Activated CD4-positive, alpha-beta T cell treated with anti-CD3 and anti-CD28 coated beads, Interleukin-2, amount 10 ng/mL, durations not matched to agents 24 days and 14 days (primary cell): ENCODE data around the gene PALD1. TPM values are rescaled to one million over a fixed set of nuclear protein-coding genes. Genes with fewer than 3 reads are reported as not detected.

Experiments used
- DNase-seq: peaks from one replicate; pipeline ENCODE4 v3.0.0; 2022
- H3K27ac Mint-ChIP-seq: one replicate; pipeline ENCODE4 v1.8.0; 2022; ENCODE audit warnings: mild to moderate bottlenecking, mixed read lengths
- H3K27me3 Mint-ChIP-seq: one replicate; pipeline ENCODE4 v1.8.0; 2022; ENCODE audit warnings: mixed read lengths
- H3K36me3 Mint-ChIP-seq: one replicate; pipeline ENCODE4 v1.8.0; 2022; ENCODE audit warnings: low read depth, mild to moderate bottlenecking, mixed read lengths
- H3K4me1 Mint-ChIP-seq: one replicate; pipeline ENCODE4 v1.8.0; 2021; ENCODE audit warnings: mixed read lengths
- H3K4me3 Mint-ChIP-seq: one replicate; pipeline ENCODE4 v1.8.0; 2022; ENCODE audit warnings: mild to moderate bottlenecking, moderate library complexity, mixed read lengths
- H3K9me3 Mint-ChIP-seq: one replicate; pipeline ENCODE4 v1.8.0; 2021; ENCODE audit warnings: mixed read lengths
- intact Hi-C: fragments of 100-400 bp; cut with micrococcal nuclease; formaldehyde crosslinking; loops from one replicate; pipeline ENCODE4 v1.15.1; 2023
- total RNA-seq: library from RNA; stranded (reverse); gene quantifications from 2 replicates; pipeline ENCODE4 v1.2.3, GENCODE V29; 2022

The PALD1 gene
- total RNA-seq, 1 donor from 2014 or later = 1.9 TPM

GRCh38 chr10:70543911-70544310 is 65.3 kb downstream of the PALD1 start:
- intact Hi-C loops = no loop called here
- Mint-ChIP-seq H3K9me3 (no peaks in the 10 kb centered on the region), H3K4me1 (no peaks in the 10 kb centered on the region), H3K27ac (no peak overlapping the region), H3K4me3 (no peak overlapping the region), H3K36me3 (no peaks in the 10 kb centered on the region), H3K27me3 (peaks cover 8% of the 10 kb centered on the region)
- no peak for DNase-seq

DNA sequence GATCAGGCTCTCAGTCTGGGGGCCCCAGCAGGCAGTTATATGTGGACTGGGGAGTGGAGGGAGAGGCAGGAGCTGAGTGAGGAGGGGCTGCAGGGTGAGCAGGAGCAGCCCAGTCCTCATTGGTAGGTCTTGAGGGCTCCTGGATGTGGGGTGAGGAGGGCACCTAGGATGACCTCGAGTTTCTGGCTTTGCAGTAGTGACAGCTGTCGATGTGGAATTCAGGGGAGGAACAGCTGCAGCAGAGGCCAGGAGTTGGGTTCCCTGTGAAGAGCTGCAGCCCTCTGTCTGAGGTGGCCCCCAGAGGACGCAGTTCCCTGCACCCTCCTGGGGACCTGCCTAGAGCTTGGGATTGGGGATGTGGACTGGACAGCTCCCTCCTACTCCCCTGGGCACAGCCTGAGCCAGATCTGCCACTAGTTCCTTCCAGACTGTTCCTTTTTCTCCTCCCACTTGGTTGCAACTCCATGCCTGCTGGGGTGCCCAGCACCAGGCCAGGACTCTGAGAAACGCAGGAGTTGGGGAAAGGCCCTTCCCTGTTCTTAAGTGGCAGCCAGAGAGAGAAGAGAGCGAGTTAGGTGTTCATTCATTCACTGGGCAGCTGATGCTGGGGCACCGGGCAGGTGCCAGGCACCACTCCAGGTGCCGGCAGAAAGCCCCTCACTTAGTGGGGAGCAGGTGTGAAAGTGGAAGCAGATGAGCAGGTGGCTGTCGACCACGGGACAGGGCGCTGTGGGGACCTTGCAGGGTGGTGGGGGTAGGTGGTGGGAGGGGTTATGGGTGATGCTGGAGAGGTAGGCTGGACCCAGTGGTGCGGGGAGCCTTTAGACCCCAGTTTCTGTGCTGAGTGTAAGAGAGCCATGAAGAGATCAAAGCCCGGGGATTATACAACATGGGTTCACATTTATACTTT is 66.1 kb downstream of the PALD1 start:
- no peaks in the 10 kb centered on the region for H3K4me1 Mint-ChIP-seq
- DNase-seq = no peak
- H3K9me3 Mint-ChIP-seq = no peaks in the 10 kb centered on the region
- H3K27me3 Mint-ChIP-seq = peaks cover 8% of the 10 kb centered on the region
- intact Hi-C loops = no loop called here
- no peak overlapping the region for H3K27ac Mint-ChIP-seq
- H3K4me3 Mint-ChIP-seq = no peak overlapping the region
- no peaks in the 10 kb centered on the region for H3K36me3 Mint-ChIP-seq

DNA sequence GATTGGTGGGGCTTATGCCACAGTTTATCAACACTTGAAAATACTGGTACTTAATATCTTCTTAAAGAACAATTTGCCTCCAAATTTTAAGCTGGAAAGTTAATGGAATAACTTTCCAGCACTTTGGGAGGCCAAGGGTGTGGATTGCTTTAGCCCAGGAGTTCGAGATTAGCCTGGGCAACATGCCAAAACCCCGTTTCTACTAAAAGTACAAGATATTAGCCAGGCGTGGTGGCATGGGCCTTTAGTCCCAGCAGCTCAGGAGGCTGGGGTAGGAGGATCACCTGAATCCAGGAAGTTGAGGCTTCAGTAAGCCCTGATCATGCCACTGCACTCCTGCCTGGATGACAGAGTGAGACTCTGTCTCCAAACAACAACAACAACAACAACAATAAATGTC is 68.0 kb downstream of the PALD1 start:
- no peaks in the 10 kb centered on the region for H3K9me3 Mint-ChIP-seq
- H3K27me3 Mint-ChIP-seq = peaks cover 8% of the 10 kb centered on the region
- no peaks in the 10 kb centered on the region for H3K36me3 Mint-ChIP-seq

DNA sequence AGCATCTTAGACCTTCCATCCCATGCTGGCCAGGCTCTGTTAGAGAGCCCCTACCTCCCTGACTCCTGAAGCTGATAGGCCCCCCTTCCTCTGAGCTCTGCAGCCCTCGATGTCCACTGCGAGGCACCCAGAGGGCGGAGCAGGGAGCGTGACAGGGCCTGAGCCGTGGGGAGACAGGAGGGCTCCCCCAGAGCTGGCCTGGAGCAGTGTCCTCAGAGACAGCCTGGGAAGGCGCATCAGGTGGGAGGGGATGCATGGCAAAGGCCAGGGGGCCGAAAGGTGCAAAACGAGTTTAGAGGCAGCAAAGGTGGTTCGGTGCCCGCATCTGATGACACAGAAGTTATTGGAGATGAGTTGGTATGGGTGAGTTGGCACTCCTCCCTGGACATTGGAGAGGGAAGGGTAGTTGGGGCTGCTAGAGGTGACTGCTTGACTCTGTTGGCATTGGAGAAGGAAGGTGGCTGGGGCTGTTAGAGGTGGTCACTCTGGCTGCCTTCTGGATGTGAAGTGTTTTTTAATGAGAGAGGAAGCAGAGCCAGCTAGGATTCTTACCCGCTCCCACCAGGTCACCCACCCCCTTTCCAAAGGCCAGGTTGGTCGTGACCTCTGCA is 70.9 kb downstream of the PALD1 start:
- DNase-seq = no peak
- no peaks in the 10 kb centered on the region for H3K4me1 Mint-ChIP-seq
- H3K27ac Mint-ChIP-seq = no peak overlapping the region
- intact Hi-C loops = no loop called here
- no peaks in the 10 kb centered on the region for H3K9me3 Mint-ChIP-seq
- H3K4me3 Mint-ChIP-seq = no peak overlapping the region
- no peaks in the 10 kb centered on the region for H3K36me3 Mint-ChIP-seq
- H3K27me3 Mint-ChIP-seq = peaks cover 1% of the 10 kb centered on the region

More for the DNA sequence above, 68.0 kb downstream of the PALD1 start:
- DNase-seq = no peak
- Mint-ChIP-seq H3K4me3 (no peak overlapping the region), H3K4me1 (no peaks in the 10 kb centered on the region), H3K27ac (no peak overlapping the region)
- intact Hi-C loops = no loop called here

GRCh38 chr10:70549962-70550458 is 71.4 kb downstream of the PALD1 start:
- DNase-seq = peak; percentile 92
- H3K36me3 Mint-ChIP-seq = no peaks in the 10 kb centered on the region
- H3K27me3 Mint-ChIP-seq = peaks cover 1% of the 10 kb centered on the region
- H3K4me1 Mint-ChIP-seq = no peaks in the 10 kb centered on the region
- H3K4me3 Mint-ChIP-seq = no peak overlapping the region
- intact Hi-C loops = loop anchor here (1.0 to 2.0 kb wide), 4 partner anchors 69 to 330 kb away; partner anchors contain the start of gene SGPL1
- H3K27ac Mint-ChIP-seq = no peak overlapping the region
- no peaks in the 10 kb centered on the region for H3K9me3 Mint-ChIP-seq

DNA sequence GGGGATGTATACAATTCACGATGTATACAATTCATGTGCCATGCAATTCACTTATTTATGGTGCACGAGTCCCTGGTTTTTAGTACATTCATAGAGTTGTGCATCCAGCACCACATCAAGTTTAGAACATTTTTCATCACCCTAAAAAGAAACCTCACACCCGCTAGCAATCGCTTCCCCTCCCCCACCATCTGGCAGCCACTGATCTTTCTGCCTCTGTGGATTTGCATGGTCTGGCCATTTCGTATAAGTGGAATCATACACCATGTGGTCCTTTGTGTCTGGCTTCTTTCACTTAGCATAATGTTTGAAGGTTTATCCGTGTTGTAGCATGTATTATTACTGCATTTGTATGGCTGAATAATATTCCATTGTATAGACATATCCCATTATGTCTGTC is 71.9 kb downstream of the PALD1 start:
- intact Hi-C loops = loop anchor here (1.0 to 2.0 kb wide), 4 partner anchors 68 to 330 kb away; partner anchors contain the start of gene SGPL1
- H3K9me3 Mint-ChIP-seq = no peaks in the 10 kb centered on the region
- DNase-seq = no peak
- no peak overlapping the region for H3K27ac Mint-ChIP-seq
- H3K4me3 Mint-ChIP-seq = no peak overlapping the region
- no peaks in the 10 kb centered on the region for H3K27me3 Mint-ChIP-seq
- no peaks in the 10 kb centered on the region for H3K36me3 Mint-ChIP-seq
- H3K4me1 Mint-ChIP-seq = no peaks in the 10 kb centered on the region

DNA sequence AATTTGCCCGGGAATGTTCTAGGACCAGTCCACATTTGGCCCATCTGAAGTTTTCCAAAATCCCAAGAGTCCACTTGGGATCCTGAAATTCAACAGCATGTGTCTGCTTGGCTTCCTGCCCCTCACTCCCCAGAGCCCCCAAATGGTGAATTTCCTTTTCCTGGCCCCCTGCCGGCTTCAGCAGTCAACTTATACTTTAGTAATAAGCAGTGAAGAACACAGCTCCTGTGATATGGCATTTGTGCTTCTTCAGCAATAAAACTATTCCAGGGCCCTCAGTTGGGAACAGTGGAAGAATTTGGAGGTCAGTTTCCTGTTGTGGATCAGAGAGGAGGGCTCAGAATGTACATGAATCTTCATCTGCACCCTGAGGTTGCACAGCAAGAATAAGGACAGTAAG is 72.9 kb downstream of the PALD1 start:
- no peak overlapping the region for H3K27ac Mint-ChIP-seq
- intact Hi-C loops = loop anchor here (2.0 kb wide), 2 partner anchors 67 to 263 kb away; partner anchors contain the start of gene SGPL1
- no peaks in the 10 kb centered on the region for H3K27me3 Mint-ChIP-seq
- DNase-seq = no peak
- no peak overlapping the region for H3K4me3 Mint-ChIP-seq
- no peaks in the 10 kb centered on the region for H3K36me3 Mint-ChIP-seq
- H3K9me3 Mint-ChIP-seq = no peaks in the 10 kb centered on the region
- H3K4me1 Mint-ChIP-seq = no peaks in the 10 kb centered on the region

DNA sequence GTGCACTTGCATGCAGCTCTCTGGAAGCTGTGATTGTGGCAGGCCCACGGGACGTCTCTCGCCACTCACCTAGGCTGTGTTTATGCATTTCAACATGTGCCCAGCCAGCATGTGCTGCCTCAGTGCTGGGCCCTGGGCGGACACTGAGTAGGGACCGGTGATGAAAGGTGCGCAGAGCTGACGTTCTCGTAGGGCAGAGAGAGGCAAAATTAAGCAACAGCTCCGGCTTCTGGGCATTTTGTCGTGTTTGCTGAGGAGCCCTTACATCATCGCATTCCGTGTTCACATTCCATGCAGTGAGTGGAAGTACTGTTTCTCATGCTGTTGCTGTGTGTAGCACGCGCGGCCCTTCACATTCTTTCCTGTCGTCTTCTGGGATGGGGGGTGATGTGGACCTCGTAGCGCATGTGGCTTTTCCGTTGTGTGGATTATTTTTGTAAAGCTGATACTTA is 73.4 kb downstream of the PALD1 start:
- H3K4me3 Mint-ChIP-seq = no peak overlapping the region
- H3K36me3 Mint-ChIP-seq = no peaks in the 10 kb centered on the region
- H3K9me3 Mint-ChIP-seq = no peaks in the 10 kb centered on the region
- H3K27ac Mint-ChIP-seq = no peak overlapping the region
- no peak for DNase-seq
- H3K4me1 Mint-ChIP-seq = no peaks in the 10 kb centered on the region
- no peaks in the 10 kb centered on the region for H3K27me3 Mint-ChIP-seq
- intact Hi-C loops = loop anchor here (2.0 kb wide), 2 partner anchors 67 to 263 kb away; partner anchors contain the start of gene SGPL1

GRCh38 chr10:70552586-70552985 is 74.0 kb downstream of the PALD1 start:
- no peaks in the 10 kb centered on the region for H3K4me1 Mint-ChIP-seq
- DNase-seq = no peak
- H3K9me3 Mint-ChIP-seq = no peaks in the 10 kb centered on the region
- H3K27ac Mint-ChIP-seq = no peak overlapping the region
- intact Hi-C loops = no loop called here
- H3K36me3 Mint-ChIP-seq = no peaks in the 10 kb centered on the region
- no peak overlapping the region for H3K4me3 Mint-ChIP-seq
- no peaks in the 10 kb centered on the region for H3K27me3 Mint-ChIP-seq

GRCh38 chr10:70555371-70555770 is 76.8 kb downstream of the PALD1 start:
- DNase-seq = no peak
- Mint-ChIP-seq H3K4me1 (peaks cover 16% of the 10 kb centered on the region), H3K27me3 (no peaks in the 10 kb centered on the region), H3K27ac (no peak overlapping the region), H3K4me3 (no peak overlapping the region), H3K9me3 (no peaks in the 10 kb centered on the region), H3K36me3 (no peaks in the 10 kb centered on the region)
- intact Hi-C loops = loop anchor here (5.0 kb wide), 1 partner anchor 47 kb away; the partner anchor contains the start of gene PRF1

DNA sequence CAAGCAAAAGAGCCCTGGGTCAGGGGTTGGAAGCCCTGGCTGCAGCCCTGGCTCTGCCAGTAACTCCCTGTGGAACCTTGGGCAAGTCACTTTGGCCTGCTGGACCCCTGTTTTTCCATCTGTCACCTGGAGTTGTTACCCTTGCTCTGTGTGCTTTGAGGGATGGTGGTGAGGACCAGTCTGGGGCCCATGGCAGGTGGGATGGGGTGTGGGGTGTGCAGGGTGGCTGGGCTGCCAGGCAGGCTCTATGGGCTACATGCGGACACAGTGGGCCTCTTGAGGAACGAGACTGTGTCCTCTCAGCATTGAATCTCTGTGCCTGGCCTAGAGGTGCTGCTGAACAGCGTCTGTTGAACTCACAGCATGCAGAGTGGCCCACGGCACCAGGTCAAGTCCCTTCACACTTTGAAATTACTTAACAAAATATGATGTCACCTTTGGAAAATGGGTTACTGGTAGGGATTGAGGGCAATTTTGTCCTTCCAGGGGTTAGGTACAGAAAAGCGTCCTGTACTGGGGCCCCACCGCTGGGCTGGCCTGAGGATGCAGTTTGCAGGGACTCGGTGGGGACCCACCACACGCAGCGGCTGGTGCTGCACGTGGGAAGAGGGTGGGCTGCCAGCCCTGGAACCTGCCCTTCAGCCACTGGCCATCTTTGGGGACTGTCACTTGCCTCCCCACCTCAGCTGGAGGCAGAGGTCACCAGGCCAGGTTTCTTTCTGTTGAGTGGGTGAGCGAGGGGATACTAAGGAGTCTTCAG is 78.7 kb downstream of the PALD1 start:
- peaks cover 16% of the 10 kb centered on the region for H3K4me1 Mint-ChIP-seq
- H3K36me3 Mint-ChIP-seq = no peaks in the 10 kb centered on the region
- DNase-seq = no peak
- no peaks in the 10 kb centered on the region for H3K27me3 Mint-ChIP-seq
- H3K27ac Mint-ChIP-seq = no peak overlapping the region
- intact Hi-C loops = loop anchor here (5.0 kb wide), 1 partner anchor 45 kb away; the partner anchor contains the start of gene PRF1
- no peaks in the 10 kb centered on the region for H3K9me3 Mint-ChIP-seq
- no peak overlapping the region for H3K4me3 Mint-ChIP-seq

GRCh38 chr10:70557876-70558275 is 79.3 kb downstream of the PALD1 start:
- Mint-ChIP-seq H3K27me3 (no peaks in the 10 kb centered on the region), H3K9me3 (no peaks in the 10 kb centered on the region), H3K27ac (no peak overlapping the region), H3K4me3 (no peak overlapping the region), H3K36me3 (no peaks in the 10 kb centered on the region), H3K4me1 (peaks cover 17% of the 10 kb centered on the region)
- intact Hi-C loops = loop anchor here (2.0 to 5.0 kb wide), 2 partner anchors 44 to 201 kb away; partner anchors contain the start of gene PRF1
- DNase-seq = no peak

GRCh38 chr10:70558295-70558694 is 79.7 kb downstream of the PALD1 start:
- intact Hi-C loops = loop anchor here (2.0 to 5.0 kb wide), 2 partner anchors 44 to 201 kb away; partner anchors contain the start of gene PRF1
- DNase-seq = no peak
- Mint-ChIP-seq H3K27ac (no peak overlapping the region), H3K36me3 (no peaks in the 10 kb centered on the region), H3K4me3 (no peak overlapping the region), H3K4me1 (peaks cover 21% of the 10 kb centered on the region), H3K9me3 (no peaks in the 10 kb centered on the region), H3K27me3 (no peaks in the 10 kb centered on the region)
